Subcutaneous adipose tissue (tissue), 4 donors: Measurements from ENCODE around the gene SNAP29. TPM values are rescaled to one million over a fixed set of nuclear protein-coding genes. Genes with fewer than 3 reads are reported as not detected.

ENCODE experiments used
- total RNA-seq, 4 donors: library from RNA; depleted of rRNA; stranded (reverse); fragments of >200 nt; gene quantifications; one replicate each; pipeline ENCODE4 v1.1.0, GENCODE V29; 2016
- TF ChIP-seq, protein P1 (sequence below): fragments of 450-650 bp; IDR thresholded peaks from one replicate; pipeline ENCODE4 v1.5.1; 2016; ENCODE audit warnings: low read depth, mild to moderate bottlenecking, control low read depth, antibody characterized with exemption, moderate library complexity

The SNAP29 gene
- total RNA-seq, 4 donors from 2014 or later = 20.5 to 27.1 (median 24.4) TPM

DNA sequence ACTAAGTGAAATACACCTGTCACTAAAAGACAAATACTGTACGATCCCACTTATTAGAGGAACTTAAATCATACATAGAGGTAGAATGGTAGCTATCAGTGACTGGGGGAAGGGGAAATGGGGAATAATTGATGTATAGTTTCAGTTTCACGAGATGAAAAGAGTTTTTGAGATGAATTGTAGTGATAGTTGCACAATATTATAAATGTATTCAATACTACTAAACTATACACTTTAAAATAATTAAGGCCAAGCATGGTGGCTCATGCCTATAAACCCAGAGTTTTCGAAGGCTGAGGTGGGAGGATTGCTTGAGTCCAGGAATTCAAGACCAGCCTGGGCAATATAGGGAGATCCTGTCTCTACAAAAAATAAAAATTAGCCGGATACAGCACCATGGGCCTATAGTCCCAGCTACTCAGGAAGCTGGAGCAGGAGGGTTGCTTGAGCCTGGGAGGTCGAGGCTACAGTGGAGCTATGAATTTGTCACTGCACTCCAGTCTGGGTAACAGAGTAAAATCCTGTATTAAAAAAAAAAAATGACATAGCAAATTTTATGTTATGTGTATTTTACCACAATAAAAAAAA, 44.5 kb upstream of the SNAP29 start:
- TF ChIP-seq, protein P1, sequence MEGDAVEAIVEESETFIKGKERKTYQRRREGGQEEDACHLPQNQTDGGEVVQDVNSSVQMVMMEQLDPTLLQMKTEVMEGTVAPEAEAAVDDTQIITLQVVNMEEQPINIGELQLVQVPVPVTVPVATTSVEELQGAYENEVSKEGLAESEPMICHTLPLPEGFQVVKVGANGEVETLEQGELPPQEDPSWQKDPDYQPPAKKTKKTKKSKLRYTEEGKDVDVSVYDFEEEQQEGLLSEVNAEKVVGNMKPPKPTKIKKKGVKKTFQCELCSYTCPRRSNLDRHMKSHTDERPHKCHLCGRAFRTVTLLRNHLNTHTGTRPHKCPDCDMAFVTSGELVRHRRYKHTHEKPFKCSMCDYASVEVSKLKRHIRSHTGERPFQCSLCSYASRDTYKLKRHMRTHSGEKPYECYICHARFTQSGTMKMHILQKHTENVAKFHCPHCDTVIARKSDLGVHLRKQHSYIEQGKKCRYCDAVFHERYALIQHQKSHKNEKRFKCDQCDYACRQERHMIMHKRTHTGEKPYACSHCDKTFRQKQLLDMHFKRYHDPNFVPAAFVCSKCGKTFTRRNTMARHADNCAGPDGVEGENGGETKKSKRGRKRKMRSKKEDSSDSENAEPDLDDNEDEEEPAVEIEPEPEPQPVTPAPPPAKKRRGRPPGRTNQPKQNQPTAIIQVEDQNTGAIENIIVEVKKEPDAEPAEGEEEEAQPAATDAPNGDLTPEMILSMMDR = no peak

DNA sequence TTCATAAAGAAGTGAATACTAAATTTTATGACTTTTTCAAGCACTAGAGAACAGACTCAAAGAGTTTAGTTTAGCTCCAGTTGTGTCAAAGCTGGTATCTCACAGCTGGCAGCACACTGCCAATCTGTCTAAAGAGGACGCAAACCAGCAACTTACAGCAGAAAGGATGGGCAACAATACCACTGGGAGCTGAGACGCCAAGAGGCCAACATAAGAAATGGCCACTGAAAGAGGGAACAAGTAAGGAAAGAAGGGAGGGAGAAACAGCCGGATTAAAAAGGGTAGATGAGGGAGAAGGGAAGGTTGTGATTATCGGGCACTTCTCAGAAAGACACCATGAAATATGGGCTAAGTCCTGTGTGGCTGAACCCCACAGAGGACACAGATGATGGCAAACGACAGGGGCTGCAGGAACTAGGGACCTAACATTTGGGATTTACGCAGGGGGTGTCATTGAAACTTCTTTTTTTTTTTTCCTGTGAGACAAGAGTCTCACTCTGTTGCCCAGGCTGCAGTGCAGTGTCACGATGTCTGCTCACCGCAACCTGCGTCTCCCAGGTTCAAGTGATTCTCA, 43.2 kb upstream of the SNAP29 start:
- TF ChIP-seq, protein P1 = no peak

DNA sequence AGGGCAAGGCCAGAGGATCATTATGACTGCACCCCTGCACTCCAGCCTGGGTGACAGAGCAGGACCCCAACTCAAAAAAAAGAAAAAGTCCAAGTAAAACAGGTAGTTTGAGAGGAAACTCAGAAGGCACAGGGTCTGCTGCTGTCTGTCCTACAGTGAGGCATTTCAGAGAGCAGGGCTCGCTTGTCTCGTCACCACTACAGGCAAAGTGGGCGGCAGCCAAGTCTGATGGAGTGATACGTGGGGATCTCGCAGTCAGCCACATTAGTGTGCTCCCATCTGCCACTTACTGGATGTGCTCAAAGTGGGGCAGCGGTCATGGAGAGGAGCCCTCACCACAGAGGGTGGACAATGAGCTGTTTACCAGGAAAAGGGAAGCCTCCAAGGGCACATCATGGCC, 42.2 kb upstream of the SNAP29 start:
- TF ChIP-seq, protein P1 = no peak

DNA sequence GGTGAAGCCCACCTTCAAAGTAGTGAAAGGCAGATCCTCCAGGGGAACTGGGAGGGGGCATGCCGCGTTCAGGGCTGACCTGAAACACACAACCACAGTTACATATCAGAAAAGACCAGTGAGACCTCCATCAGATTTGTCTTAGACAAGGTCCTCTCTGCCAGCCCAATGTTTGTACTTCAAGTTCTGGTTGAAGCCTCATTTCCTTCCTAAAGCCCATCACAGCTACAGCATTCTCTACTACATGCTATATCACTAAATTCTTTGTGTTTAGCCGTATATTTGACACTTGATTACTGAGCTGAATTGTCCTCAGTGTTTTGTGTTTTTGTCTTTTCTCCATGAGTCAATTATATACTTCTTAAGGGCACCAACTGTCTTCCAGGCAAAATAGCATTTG, 40.3 kb upstream of the SNAP29 start:
- TF ChIP-seq, protein P1 = no peak

DNA sequence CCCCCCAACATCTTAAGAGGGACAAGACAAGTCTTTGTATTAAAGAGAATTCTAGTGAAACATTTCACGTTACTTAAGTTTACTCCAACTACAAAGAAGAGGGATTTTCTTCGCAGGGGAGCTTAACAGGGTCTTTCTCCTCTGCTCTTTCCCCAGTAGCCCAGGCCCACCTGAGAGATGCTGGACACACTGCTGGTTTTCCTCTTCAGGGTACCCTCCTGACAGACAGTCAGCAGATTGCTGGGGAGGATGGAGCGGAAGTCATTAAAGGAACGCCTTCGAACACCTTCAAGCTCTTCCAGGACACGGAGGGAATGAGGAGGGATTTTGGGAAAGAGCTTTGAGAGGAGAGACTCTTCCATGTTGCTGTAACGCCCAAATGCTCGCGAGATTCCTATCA, 39.3 kb upstream of the SNAP29 start:
- TF ChIP-seq, protein P1 = no peak

DNA sequence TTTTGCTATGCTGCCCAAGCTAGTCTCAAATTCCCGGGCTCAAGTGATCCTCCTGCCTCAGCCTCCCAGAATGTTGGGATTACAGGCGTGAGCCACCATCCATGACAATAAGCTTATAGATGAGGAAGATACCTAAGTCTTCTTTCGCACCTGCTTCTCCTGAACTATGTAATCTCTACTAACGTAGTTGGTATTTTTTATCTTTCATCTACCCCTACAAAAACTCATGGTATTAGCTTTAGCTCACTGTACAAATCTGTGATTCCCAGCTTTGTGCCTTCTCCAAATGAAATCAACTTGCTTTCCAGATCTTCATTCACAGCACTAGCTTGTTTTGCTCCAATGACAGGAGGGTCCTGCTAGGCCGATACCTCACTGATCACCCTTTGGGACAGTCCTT, 36.6 kb upstream of the SNAP29 start:
- TF ChIP-seq, protein P1 = no peak

DNA sequence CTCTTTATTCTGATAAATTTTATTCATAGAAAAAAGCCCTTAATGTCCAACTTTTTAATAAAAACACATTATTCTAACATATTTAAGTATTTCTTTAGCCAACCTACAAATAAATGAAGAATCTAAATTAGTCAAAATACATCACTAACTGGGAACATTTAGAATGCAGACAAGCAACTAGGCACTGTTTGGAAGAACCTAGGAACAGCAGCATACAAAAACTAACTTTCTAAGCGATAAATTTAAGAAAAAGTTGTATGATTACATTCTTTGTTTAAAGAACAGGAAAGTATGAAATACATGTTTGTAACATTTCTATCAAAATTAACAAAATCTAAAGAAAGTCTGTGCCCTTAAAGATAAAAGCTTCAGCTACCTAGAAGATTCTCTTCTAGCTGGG, 35.5 kb upstream of the SNAP29 start:
- TF ChIP-seq, protein P1 = no peak
